GM12872 (cell line): Measurements from ENCODE around the gene CIB2.

ENCODE experiments used
- TF ChIP-seq, protein P1 (sequence below): IDR thresholded peaks from 3 replicates; pipeline ENCODE4 v1.5.1; 2011; ENCODE audit warnings: low read depth, mild to moderate bottlenecking, low read length, moderate library complexity; ENCODE audit not compliant: insufficient read depth

Gene CIB2

DNA sequence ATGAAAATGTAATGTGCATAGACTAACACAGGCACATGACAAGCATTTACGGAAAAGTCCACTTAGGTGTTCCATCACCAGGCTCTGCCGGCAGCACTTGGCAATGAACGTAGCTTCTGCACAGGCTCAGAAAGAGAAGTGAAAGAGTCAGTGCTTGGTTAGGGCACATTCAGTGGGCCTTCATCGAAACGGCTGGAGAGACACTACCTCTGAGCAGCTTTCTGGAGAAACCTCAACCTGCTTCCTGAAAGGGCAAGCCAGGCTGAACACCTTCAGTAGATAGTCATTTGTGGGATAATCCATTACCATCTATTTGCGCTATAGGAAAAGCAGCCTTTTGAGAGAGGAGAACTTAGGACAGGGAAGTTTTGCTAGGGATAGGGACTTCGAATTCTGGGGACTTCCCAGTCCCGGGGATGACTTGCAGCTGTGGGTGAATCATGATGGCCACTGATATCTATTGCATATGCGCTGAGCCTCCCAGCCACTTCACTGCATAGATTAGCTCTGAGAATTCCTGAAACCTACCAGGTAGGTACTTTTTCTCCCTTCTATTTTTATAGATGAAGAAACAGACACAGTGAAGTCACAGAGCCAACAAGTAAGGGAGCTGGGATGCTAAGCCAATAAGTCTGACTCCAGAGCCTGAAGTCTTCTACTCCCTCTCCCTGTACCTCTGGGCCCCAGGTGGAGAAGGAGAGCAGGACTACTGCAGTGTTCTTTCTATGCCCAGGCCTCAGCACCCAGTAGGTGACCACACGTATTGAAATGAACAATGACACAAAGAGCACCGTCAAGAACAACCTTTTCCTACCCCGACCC, 43.1 kb downstream of the CIB2 start:
- TF ChIP-seq, protein P1, sequence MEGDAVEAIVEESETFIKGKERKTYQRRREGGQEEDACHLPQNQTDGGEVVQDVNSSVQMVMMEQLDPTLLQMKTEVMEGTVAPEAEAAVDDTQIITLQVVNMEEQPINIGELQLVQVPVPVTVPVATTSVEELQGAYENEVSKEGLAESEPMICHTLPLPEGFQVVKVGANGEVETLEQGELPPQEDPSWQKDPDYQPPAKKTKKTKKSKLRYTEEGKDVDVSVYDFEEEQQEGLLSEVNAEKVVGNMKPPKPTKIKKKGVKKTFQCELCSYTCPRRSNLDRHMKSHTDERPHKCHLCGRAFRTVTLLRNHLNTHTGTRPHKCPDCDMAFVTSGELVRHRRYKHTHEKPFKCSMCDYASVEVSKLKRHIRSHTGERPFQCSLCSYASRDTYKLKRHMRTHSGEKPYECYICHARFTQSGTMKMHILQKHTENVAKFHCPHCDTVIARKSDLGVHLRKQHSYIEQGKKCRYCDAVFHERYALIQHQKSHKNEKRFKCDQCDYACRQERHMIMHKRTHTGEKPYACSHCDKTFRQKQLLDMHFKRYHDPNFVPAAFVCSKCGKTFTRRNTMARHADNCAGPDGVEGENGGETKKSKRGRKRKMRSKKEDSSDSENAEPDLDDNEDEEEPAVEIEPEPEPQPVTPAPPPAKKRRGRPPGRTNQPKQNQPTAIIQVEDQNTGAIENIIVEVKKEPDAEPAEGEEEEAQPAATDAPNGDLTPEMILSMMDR: 0 out of 3 replicates have a peak, but pooled peaks have one; percentile 8

DNA sequence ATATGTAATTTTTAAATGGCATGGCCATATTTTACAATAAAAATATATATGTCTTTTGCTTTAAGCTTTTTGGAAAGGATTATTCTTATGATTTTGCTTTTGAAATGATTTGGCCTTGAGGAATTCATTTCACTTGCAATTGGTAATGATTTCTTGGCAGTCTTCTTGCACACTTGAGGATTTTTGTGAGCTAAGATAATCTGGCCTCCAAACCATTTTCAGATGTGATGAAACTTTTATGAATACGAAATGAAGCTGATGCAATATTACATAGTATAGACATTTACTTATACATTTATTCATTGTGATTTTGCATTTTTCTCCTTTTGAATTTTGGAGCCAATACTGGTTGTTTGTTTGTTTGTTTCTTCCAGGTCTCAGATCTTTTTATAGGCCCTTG, 45.3 kb downstream of the CIB2 start:
- TF ChIP-seq, protein P1: no peak

DNA sequence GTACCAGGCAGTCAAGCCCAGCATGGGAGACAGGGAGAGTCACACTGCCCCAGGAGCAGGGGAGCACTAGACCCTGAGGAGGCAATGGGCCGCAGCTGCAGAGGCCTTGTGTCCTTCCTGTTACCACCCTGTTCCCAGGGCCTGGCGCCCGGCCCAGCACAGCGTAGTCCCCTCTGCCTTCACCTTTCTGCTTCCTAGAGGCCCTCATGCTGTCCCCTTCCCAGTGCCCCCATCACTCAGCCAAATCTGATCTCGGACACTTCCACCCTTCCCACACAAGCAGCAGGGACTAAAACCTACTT, 46.8 kb downstream of the CIB2 start:
- TF ChIP-seq, protein P1: no peak

DNA sequence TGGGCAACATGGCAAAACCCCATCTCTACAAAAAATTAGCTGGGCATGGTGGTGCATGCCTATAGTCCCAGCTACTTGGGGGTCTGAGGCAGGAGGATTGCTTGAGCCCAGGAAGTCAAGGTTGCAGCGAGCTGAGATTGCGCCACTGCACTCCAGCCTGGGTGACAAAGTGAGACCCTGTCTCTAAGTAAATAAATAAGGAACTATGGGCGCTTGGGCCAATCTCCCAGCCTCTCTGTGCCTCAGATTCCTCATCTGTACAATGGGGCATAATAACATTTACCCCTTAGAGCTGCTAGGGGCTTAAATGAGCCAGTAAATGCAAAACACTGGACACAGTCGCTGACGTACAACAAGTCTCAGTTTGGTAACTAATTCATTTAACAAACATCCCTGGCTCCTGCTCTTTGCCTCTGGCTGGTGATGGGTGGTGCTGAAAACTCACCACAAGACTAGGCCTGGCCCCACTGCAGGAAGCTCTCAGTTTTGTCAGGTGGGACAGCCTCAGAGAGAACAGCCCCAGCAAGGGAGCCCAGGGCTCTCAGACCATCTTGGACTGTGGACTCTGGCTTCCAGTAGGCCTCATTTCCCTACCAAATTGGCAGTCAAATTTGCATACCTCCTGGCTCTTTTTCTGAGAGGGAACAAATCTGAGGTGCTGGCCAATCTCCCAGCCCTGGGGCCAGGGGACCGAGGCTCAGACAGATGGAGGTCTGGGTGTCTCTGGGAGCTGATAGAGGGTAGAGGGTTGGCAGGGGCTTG, 47.4 kb downstream of the CIB2 start:
- TF ChIP-seq, protein P1: no peak

DNA sequence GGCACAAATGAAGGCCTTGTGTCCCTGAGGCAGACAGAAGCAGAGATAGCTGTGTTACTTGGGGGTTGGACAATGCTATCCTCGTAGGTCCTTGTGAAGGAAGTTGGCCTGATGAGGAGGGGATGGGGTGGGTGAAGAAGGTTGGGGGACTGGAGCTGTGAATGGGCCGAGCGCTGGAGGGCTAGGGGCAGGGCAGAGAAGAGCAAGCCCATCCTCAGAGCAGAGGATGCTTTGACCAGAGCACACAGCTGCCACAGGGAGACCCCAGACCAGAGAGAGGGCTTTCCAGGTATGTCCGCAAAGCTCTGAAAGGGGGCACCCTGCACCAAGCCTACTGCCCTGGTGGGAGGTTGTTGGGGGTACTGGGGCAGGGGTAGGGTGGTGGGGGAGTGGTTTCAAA, 48.1 kb downstream of the CIB2 start:
- TF ChIP-seq, protein P1: no peak

DNA sequence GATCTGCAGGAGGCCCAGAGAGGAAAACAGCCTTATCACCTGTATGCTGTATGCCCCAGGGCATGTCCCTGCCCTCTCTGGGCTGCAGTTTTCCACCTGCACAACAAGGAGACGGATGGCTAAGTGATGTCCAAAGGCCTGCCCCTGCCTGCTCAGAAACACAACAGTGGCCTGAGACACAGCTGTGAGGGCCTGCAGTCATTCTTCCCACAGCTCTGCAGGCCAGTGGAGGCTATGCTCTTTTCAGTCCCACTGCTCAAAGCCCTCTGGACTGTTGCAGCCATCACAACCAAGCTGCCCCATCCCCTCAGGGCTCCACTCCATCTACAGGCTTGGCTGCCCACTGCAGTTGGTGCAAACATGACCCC, 48.5 kb downstream of the CIB2 start:
- TF ChIP-seq, protein P1: no peak

DNA sequence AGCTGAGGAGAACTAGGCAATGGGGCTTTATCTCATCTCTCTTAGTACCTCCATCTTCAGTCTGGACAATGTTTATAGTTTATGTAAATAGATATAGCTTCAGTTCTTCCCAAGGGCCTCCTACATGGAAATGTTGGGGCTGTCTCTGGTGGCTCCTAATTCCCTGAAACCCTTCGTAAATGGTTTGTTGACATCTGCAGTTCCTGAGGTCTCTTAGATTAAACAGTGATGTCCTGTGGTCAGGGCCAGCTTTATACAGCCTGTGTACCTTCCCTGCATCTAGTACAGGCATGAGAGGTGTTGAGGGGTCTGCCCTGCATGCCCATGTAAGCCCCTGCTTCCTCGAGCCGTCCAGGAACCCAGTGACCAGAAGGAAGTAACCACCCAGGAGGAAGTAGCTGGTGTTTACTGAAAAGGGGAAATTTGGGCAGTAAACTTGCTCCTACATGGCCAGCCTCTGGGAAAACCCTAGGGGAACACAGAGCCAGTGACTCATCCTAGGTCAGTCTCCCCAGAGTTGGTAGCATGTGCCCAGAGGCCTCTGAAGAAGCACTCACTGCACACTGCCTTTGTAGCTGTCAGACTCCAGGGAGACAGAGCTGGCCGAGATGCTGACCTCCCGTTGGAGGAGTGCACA, 49.0 kb downstream of the CIB2 start:
- TF ChIP-seq, protein P1: no peak
